A549 (cell line): ENCODE data around the gene PITX3.

ENCODE experiments used
- CEBPB ChIP-seq, 2 experiments: fragments of >200 bp in 1 of 2; sonication (Bioruptor Twin) in 1 of 2; formaldehyde crosslinking in 1 of 2; IDR thresholded peaks; 2 replicates each; pipeline ENCODE4 v1.6.1; 2012 to 2016
- CHD2 ChIP-seq: fragments of 150-350 bp; IDR thresholded peaks from 2 replicates; pipeline ENCODE4 v1.6.1; 2014; ENCODE audit warnings: low read length; ENCODE audit not compliant: partially characterized antibody
- FOSL2 ChIP-seq, 2 experiments: fragments of 450-650 bp in 1 of 2; fragments of >200 bp in 1 of 2; sonication (Bioruptor Twin) in 1 of 2; formaldehyde crosslinking; IDR thresholded peaks; 2 replicates each; pipeline versions ENCODE4 v1.5.0 to v1.6.1; 2016 to 2020; ENCODE audit warnings: mild to moderate bottlenecking in 1 of 2, moderate library complexity in 1 of 2
- JUNB ChIP-seq: fragments of >200 bp; sonication (Bioruptor Twin); formaldehyde crosslinking; IDR thresholded peaks from 2 replicates; pipeline ENCODE4 v1.6.1; 2016
- MAZ ChIP-seq: fragments of 150-350 bp; IDR thresholded peaks from 2 replicates; pipeline ENCODE4 v1.6.1; 2014; ENCODE audit warnings: antibody characterized with exemption, low read depth, low read length, borderline replicate concordance
- NFE2L2 ChIP-seq: fragments of 150-350 bp; conservative IDR thresholded peaks from 2 replicates; pipeline ENCODE4 v1.6.1; 2014; ENCODE audit warnings: low read length
- POLR2A ChIP-seq: IDR thresholded peaks from 2 replicates; pipeline ENCODE4 v1.6.1; 2012; ENCODE audit warnings: mild to moderate bottlenecking, low read length
- RFX5 ChIP-seq: fragments of 450-650 bp; IDR thresholded peaks from 2 replicates; pipeline ENCODE4 v1.7.1; 2014; ENCODE audit warnings: antibody characterized with exemption, mild to moderate bottlenecking, moderate library complexity
- SREBF2 ChIP-seq: fragments of 450-650 bp; IDR thresholded peaks from 2 replicates; pipeline ENCODE4 v1.6.1; 2014; ENCODE audit warnings: mild to moderate bottlenecking, moderate library complexity
- TF ChIP-seq, protein P1 (sequence below): fragments of >200 bp; sonication (Bioruptor Twin); formaldehyde crosslinking; IDR thresholded peaks from 3 replicates; pipeline ENCODE4 v1.5.1; 2016
- TF ChIP-seq, protein P2 (sequence below): IDR thresholded peaks from 2 replicates; pipeline ENCODE4 v1.6.1; 2012
- TF ChIP-seq, protein P3 (sequence below): fragments of 450-650 bp; IDR thresholded peaks from 2 replicates; pipeline ENCODE4 v1.6.1; 2014; ENCODE audit warnings: antibody characterized with exemption

DNA sequence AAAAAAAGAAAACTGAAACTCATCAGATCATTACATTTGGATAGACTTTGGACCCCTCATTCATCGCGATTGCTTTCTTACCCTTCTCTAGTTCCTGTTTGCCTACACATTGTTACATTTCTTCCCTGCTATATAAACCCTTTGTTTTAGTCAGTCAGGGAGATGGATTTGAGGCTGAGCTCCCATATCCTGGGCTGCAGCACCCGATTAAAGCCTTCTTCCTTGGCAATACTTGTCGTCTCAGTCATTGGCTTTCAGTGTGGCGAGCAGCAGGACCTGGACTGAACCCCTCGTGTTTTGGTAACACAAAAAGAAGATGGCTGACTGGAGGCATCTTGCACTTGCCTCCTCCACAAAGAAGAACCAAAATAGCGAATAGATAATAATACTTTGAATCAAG is 49.4 kb downstream of the PITX3 start:
- TF ChIP-seq NFE2L2, result no peak
- TF ChIP-seq POLR2A, result no peak
- no peak for TF ChIP-seq MAZ
- TF ChIP-seq, protein P1, sequence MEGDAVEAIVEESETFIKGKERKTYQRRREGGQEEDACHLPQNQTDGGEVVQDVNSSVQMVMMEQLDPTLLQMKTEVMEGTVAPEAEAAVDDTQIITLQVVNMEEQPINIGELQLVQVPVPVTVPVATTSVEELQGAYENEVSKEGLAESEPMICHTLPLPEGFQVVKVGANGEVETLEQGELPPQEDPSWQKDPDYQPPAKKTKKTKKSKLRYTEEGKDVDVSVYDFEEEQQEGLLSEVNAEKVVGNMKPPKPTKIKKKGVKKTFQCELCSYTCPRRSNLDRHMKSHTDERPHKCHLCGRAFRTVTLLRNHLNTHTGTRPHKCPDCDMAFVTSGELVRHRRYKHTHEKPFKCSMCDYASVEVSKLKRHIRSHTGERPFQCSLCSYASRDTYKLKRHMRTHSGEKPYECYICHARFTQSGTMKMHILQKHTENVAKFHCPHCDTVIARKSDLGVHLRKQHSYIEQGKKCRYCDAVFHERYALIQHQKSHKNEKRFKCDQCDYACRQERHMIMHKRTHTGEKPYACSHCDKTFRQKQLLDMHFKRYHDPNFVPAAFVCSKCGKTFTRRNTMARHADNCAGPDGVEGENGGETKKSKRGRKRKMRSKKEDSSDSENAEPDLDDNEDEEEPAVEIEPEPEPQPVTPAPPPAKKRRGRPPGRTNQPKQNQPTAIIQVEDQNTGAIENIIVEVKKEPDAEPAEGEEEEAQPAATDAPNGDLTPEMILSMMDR, result no peak
- TF ChIP-seq JUNB, result no peak
- TF ChIP-seq, protein P2, sequence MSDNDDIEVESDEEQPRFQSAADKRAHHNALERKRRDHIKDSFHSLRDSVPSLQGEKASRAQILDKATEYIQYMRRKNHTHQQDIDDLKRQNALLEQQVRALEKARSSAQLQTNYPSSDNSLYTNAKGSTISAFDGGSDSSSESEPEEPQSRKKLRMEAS, result no peak
- TF ChIP-seq SREBF2, result no peak
- no peak for TF ChIP-seq RFX5
- TF ChIP-seq, protein P3, sequence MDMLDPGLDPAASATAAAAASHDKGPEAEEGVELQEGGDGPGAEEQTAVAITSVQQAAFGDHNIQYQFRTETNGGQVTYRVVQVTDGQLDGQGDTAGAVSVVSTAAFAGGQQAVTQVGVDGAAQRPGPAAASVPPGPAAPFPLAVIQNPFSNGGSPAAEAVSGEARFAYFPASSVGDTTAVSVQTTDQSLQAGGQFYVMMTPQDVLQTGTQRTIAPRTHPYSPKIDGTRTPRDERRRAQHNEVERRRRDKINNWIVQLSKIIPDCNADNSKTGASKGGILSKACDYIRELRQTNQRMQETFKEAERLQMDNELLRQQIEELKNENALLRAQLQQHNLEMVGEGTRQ, result no peak
- TF ChIP-seq CEBPB (IDR thresholded peaks at IDR 0.05), result no peak
- TF ChIP-seq FOSL2 (IDR thresholded peaks at IDR 0.05), result no peak
- no peak for TF ChIP-seq FOSL2 (CRISPR knock-in tag; IDR thresholded peaks at IDR 0.05)
- no peak for TF ChIP-seq CHD2
